Measurements from ENCODE around the gene PECR. TPM values are rescaled to one million over a fixed set of nuclear protein-coding genes. Genes with fewer than 3 reads are reported as not detected.
A peak's percentile ranks its signal among the peaks of the same experiment; 100 is the strongest.

The PECR gene
- total RNA-seq, 1 experiment from 2014 or later = 16.3 TPM

DNA sequence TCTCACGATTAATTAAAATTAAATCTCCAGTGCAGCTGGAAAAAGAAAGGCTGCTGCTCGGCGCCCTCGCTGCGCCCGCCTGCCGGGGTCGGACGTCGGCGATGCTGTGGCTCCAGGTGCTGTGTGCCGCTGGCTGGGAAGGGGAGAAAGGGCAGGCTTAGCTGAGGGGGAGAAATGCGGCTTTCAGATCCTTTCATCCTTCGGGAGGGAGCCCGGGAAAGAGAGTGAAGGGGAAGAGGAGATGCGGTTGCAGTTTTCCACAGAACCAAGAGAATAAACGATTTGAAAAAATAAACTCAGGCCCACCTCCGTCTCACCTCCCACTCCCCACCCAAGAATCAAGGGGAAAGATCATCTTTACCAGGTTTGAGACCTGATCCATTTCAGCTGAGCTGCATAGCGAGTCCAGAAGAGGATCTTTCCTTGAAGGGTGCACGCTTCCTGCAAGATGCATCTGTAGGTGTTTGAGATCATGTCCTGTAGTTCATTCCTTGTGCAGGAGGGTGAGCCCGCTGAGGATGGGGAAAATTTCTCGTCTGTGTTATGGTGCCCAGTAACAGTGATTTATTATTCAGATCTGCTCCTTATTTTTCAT lies 605 bp upstream of the PECR start:
- H3K36me3 ChIP-seq (ENCODE audit: control insufficient read depth in 1 of 2, insufficient read depth in 2 of 2, low read length in 2 of 2) = no peaks in the 10 kb centered on the region
- ChIA-PET CTCF (interaction anchor here (1.2 kb wide), 1 partner anchor 32 kb away, joined by 4 read pairs; no protein-coding TSS in a partner anchor), RAD21 (ENCODE audit: low non-redundant PET in 1 of 2, low total read pairs in 2 of 2, uncharacterized antibody in 2 of 2, unreplicated experiment in 2 of 2) (no interaction called here), POLR2A (interaction anchor here (1.1 to 1.3 kb wide), 2 partner anchors 10 to 28 kb away, joined by 4 read pairs; no protein-coding TSS in a partner anchor)
- H4K20me1 ChIP-seq (ENCODE audit: insufficient read depth) = no peaks in the 10 kb centered on the region
- peak overlapping the region; percentile 66 for H3K9ac ChIP-seq (ENCODE audit: low read length)
- H3K9me2 ChIP-seq (ENCODE audit: insufficient read depth) = no peaks in the 10 kb centered on the region
- peak overlapping the region; percentile 89 for H2AFZ ChIP-seq (ENCODE audit: low read depth, low read length, poor library complexity, severe bottlenecking)
- no peaks in the 10 kb centered on the region for H3K9me3 ChIP-seq (ENCODE audit: control insufficient read depth in 1 of 2, insufficient read depth in 1 of 2, low read depth in 1 of 2, low read length in 2 of 2)
- ATAC-seq = no peak
- H3K79me2 ChIP-seq (ENCODE audit: insufficient read depth, low read length) = no peaks in the 10 kb centered on the region; the same call in 1 of the 2 replicates
- intact Hi-C loops (cut with micrococcal nuclease) = no loop called here
- peaks cover 4 to 13% of the 10 kb centered on the region in 2 experiments; a peak in 3 of 4 replicates for H3K4me1 ChIP-seq (ENCODE audit: control insufficient read depth in 1 of 2, insufficient read depth in 2 of 2, low read length in 2 of 2)
- no peak for DNase-seq (ENCODE audit: low read depth, low spot score)
- TF ChIP-seq EZH2phosphoT487 (IDR thresholded peaks at IDR 0.05; ENCODE audit: borderline replicate concordance) (no peak), YY1 (IDR thresholded peaks at IDR 0.05; ENCODE audit: extremely low read depth, insufficient replicate concordance, low read depth, low read length) (no peak), FOSL1 (IDR thresholded peaks at IDR 0.05; ENCODE audit: low read depth) (no peak), EGR1 (IDR thresholded peaks at IDR 0.05; ENCODE audit: low read depth) (no peak), CBX3 (IDR thresholded peaks at IDR 0.05; ENCODE audit: low read depth) (no peak), JUND (IDR thresholded peaks at IDR 0.05) (no peak)
- TF ChIP-seq, protein P1, sequence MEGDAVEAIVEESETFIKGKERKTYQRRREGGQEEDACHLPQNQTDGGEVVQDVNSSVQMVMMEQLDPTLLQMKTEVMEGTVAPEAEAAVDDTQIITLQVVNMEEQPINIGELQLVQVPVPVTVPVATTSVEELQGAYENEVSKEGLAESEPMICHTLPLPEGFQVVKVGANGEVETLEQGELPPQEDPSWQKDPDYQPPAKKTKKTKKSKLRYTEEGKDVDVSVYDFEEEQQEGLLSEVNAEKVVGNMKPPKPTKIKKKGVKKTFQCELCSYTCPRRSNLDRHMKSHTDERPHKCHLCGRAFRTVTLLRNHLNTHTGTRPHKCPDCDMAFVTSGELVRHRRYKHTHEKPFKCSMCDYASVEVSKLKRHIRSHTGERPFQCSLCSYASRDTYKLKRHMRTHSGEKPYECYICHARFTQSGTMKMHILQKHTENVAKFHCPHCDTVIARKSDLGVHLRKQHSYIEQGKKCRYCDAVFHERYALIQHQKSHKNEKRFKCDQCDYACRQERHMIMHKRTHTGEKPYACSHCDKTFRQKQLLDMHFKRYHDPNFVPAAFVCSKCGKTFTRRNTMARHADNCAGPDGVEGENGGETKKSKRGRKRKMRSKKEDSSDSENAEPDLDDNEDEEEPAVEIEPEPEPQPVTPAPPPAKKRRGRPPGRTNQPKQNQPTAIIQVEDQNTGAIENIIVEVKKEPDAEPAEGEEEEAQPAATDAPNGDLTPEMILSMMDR (IDR thresholded peaks at IDR 0.05 in 2 of 3, conservative IDR thresholded peaks at IDR 0.05 in 1 of 3; ENCODE audit: borderline replicate concordance in 1 of 3, insufficient read depth in 1 of 3, low read depth in 2 of 3, low read length in 2 of 3) = no peak
- TF ChIP-seq, protein P2, sequence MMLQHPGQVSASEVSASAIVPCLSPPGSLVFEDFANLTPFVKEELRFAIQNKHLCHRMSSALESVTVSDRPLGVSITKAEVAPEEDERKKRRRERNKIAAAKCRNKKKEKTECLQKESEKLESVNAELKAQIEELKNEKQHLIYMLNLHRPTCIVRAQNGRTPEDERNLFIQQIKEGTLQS (IDR thresholded peaks at IDR 0.05) = no peak
- H3K4me2 ChIP-seq (ENCODE audit: low read length) = peak overlapping the region; percentile 88
- peak overlapping the region; percentile 74 to 76 for H3K4me3 ChIP-seq (replicated peaks in 1 of 2; ENCODE audit: low read depth in 1 of 2, low read length in 2 of 2)
- H3K27me3 ChIP-seq (ENCODE audit: insufficient read depth, low read length) = no peaks in the 10 kb centered on the region
- H3K27ac ChIP-seq (ENCODE audit: low read depth, low read length) = no peak overlapping the region
- BruUV-seq (replicated peaks) = TSS peak; percentile 39
